ENCODE data around the gene NID1. TPM values are rescaled to one million over a fixed set of nuclear protein-coding genes. Genes with fewer than 3 reads are reported as not detected.

NID1 gene
- total RNA-seq, 1 experiment from 2014 or later = 19.2 TPM

- POLR2A ChIA-PET = no interaction called here
- CTCF ChIA-PET = no interaction called here
Measured at GRCh38 chr1:235942625-235942934, 122.3 kb downstream of the NID1 start.

GRCh38 chr1:235941876-235942624 is 122.8 kb downstream of the NID1 start:
- Mint-ChIP-seq H3K27ac (no peak overlapping the region), H3K4me1 (no peaks in the 10 kb centered on the region), H3K9me3 (no peaks in the 10 kb centered on the region), H3K27me3 (ENCODE audit: low read depth) (peaks cover 3% of the 10 kb centered on the region; the same call in 1 of the 2 replicates), H3K4me3 (no peak overlapping the region), H3K36me3 (no peaks in the 10 kb centered on the region)
- ChIA-PET CTCF (no interaction called here), POLR2A (no interaction called here)
- DNase-seq (ENCODE audit: low spot score) (no peak), ATAC-seq (no peak)
- no peak for TF ChIP-seq TEAD4 (CRISPR knock-in tag; IDR thresholded peaks at IDR 0.05)
- TF ChIP-seq CDX4 (CRISPR knock-in tag; IDR thresholded peaks at IDR 0.05; ENCODE audit: borderline replicate concordance) = no peak
- TF ChIP-seq JAZF1 (CRISPR knock-in tag; IDR thresholded peaks at IDR 0.05) = no peak
- TF ChIP-seq ZBTB43 (CRISPR knock-in tag; IDR thresholded peaks at IDR 0.05) = no peak
- TF ChIP-seq USF1 (CRISPR knock-in tag; IDR thresholded peaks at IDR 0.05) = no peak
- TF ChIP-seq NFE2L1 (CRISPR knock-in tag; IDR thresholded peaks at IDR 0.05) = no peak
- TF ChIP-seq FOXP1 (CRISPR knock-in tag; IDR thresholded peaks at IDR 0.05; ENCODE audit: borderline replicate concordance) = no peak

More at GRCh38 chr1:235942625-235942934, 122.3 kb downstream of the NID1 start:
- Mint-ChIP-seq H3K27me3 (ENCODE audit: low read depth) (peaks cover 3% of the 10 kb centered on the region; the same call in 1 of the 2 replicates), H3K4me3 (no peak overlapping the region), H3K4me1 (no peaks in the 10 kb centered on the region), H3K9me3 (no peaks in the 10 kb centered on the region), H3K27ac (no peak overlapping the region), H3K36me3 (no peaks in the 10 kb centered on the region)
- DNase-seq (ENCODE audit: low spot score) = no peak
- TF ChIP-seq NR1H2 (CRISPR knock-in tag; IDR thresholded peaks at IDR 0.05) = no peak
- no peak for TF ChIP-seq NFATC4 (CRISPR knock-in tag; IDR thresholded peaks at IDR 0.05)
- TF ChIP-seq ZNF317 (CRISPR knock-in tag; IDR thresholded peaks at IDR 0.05; ENCODE audit: borderline replicate concordance, low read depth) = no peak
- no peak for TF ChIP-seq KAT7 (CRISPR knock-in tag; IDR thresholded peaks at IDR 0.05; ENCODE audit: borderline replicate concordance)
- no peak for TF ChIP-seq USF2 (CRISPR knock-in tag; IDR thresholded peaks at IDR 0.05)
- TF ChIP-seq CBFB (CRISPR knock-in tag; IDR thresholded peaks at IDR 0.05; ENCODE audit: low read depth) = no peak
- TF ChIP-seq STAT6 (CRISPR knock-in tag; conservative IDR thresholded peaks at IDR 0.05; ENCODE audit: low read depth) = no peak
- no peak for ATAC-seq

GRCh38 chr1:235940285-235940684 is 124.6 kb downstream of the NID1 start:
- Mint-ChIP-seq H3K4me3 (no peak overlapping the region), H3K27ac (no peak overlapping the region), H3K4me1 (peaks cover 5% of the 10 kb centered on the region; the same call in 1 of the 2 replicates), H3K36me3 (no peaks in the 10 kb centered on the region), H3K9me3 (no peaks in the 10 kb centered on the region), H3K27me3 (ENCODE audit: low read depth) (peaks cover 3% of the 10 kb centered on the region; the same call in 1 of the 2 replicates)
- ChIA-PET POLR2A (no interaction called here), CTCF (no interaction called here)
- ATAC-seq (no peak), DNase-seq (ENCODE audit: low spot score) (no peak)
- TF ChIP-seq ZBTB43 (CRISPR knock-in tag; IDR thresholded peaks at IDR 0.05) (no peak), ZNF121 (CRISPR knock-in tag; IDR thresholded peaks at IDR 0.05) (no peak), NR1H2 (CRISPR knock-in tag; IDR thresholded peaks at IDR 0.05) (no peak), ZBTB21 (CRISPR knock-in tag; IDR thresholded peaks at IDR 0.05; ENCODE audit: borderline replicate concordance) (no peak), TP53 (CRISPR knock-in tag; IDR thresholded peaks at IDR 0.05) (no peak), ELF4 (CRISPR knock-in tag; IDR thresholded peaks at IDR 0.05; ENCODE audit: low read depth) (no peak), CBFB (CRISPR knock-in tag; IDR thresholded peaks at IDR 0.05; ENCODE audit: low read depth) (no peak), ATF2 (CRISPR knock-in tag; IDR thresholded peaks at IDR 0.05; ENCODE audit: borderline replicate concordance, low read depth) (no peak), CDX4 (CRISPR knock-in tag; IDR thresholded peaks at IDR 0.05; ENCODE audit: borderline replicate concordance) (no peak)
